Non-pigmented ciliary epithelial cell (primary cell): ENCODE data around the gene TNFRSF4.
"Not testable (repeated sequence)": the region's sequence is repeated elsewhere in the genome, so short reads cannot be mapped to it uniquely, and the experiment has no call there.

Source experiments
- DNase-seq: peaks from one replicate; pipeline ENCODE4 v3.0.0-alpha.2; 2010; ENCODE audit warnings: low read depth

Gene TNFRSF4

GRCh38 chr1:1213345-1214265 is at the start of gene TNFRSF4:
TSS of gene TNFRSF4 (minus strand) at chr1:1214153. CDS start at chr1:1214127, 26 bp downstream.
- DNase-seq = no peak

GRCh38 chr1:1262758-1263157 is 48.8 kb upstream of the TNFRSF4 start:
- DNase-seq = no peak

GRCh38 chr1:1262071-1262470 is 48.1 kb upstream of the TNFRSF4 start:
- no peak for DNase-seq

- DNase-seq = no peak
Observed at GRCh38 chr1:1260843-1261560, 47.0 kb upstream of the TNFRSF4 start.

GRCh38 chr1:1259951-1260600 is 46.1 kb upstream of the TNFRSF4 start:
- DNase-seq = no peak

- DNase-seq = no peak
Observed at GRCh38 chr1:1259540-1259939, 45.6 kb upstream of the TNFRSF4 start.

- no peak for DNase-seq
Observed at GRCh38 chr1:1259119-1259488, 45.2 kb upstream of the TNFRSF4 start.

- no peak for DNase-seq
Observed at GRCh38 chr1:1256956-1257871, 43.3 kb upstream of the TNFRSF4 start.

- DNase-seq = no peak
Observed at GRCh38 chr1:1255611-1256010, 41.7 kb upstream of the TNFRSF4 start.

- DNase-seq = no peak
Observed at GRCh38 chr1:1255078-1255477, 41.1 kb upstream of the TNFRSF4 start.

GRCh38 chr1:1254667-1254998 is 40.7 kb upstream of the TNFRSF4 start:
- DNase-seq = no peak

- DNase-seq = no peak
Observed at GRCh38 chr1:1253972-1254666, 40.2 kb upstream of the TNFRSF4 start.

- DNase-seq = no peak
Observed at GRCh38 chr1:1253314-1253713, 39.4 kb upstream of the TNFRSF4 start.

GRCh38 chr1:1250786-1251284 is 36.9 kb upstream of the TNFRSF4 start:
- no peak for DNase-seq

GRCh38 chr1:1248009-1248913 is 34.3 kb upstream of the TNFRSF4 start:
- not testable (repeated sequence) for DNase-seq

- DNase-seq = no peak
Observed at GRCh38 chr1:1247341-1247913, 33.5 kb upstream of the TNFRSF4 start.

GRCh38 chr1:1246577-1247340 is 32.8 kb upstream of the TNFRSF4 start, which contains the start of gene C1QTNF12:
TSS of gene C1QTNF12 (minus strand) at chr1:1246722. CDS start at chr1:1246690, 32 bp downstream.
- DNase-seq = no peak

GRCh38 chr1:1245817-1246576 is 32.0 kb upstream of the TNFRSF4 start:
- no peak for DNase-seq
